ENCODE measurements around the gene ELOVL7. TPM values are rescaled to one million over a fixed set of nuclear protein-coding genes. Genes with fewer than 3 reads are reported as not detected.

The ELOVL7 gene
- total RNA-seq, 1 experiment from 2014 or later, result 2.5 TPM

DNA sequence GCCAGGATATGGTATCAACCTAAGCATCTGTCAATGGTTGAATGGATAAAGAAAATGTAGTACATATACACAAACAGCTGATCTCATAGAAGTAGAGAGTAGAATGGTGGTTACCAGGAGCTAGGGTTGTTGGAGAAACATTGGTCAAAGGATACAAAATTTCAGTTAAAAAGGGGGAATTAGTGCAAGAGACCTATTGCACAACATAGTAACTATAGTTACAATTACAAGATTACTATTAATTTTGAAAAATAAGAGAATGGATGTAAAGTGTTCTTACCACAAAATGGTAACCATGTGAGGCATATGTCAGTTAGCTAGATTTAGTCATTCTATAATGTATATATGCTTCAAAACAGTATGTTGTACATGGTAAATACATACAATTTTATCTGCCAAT is 28.8 kb upstream of the ELOVL7 start:
- no peak overlapping the region for H3K23ac ChIP-seq (ENCODE audit: insufficient read length, low read depth, low read length)
- H2BK5ac ChIP-seq (ENCODE audit: insufficient read length, low read length), result no peak overlapping the region
- H3K14ac ChIP-seq (ENCODE audit: insufficient read depth, low read length), result no peak overlapping the region
- H3K9ac ChIP-seq (ENCODE audit: extremely low read depth, insufficient read length, low read length), result no peak overlapping the region
- no peak overlapping the region for H2BK120ac ChIP-seq (ENCODE audit: low read depth, low read length, poor library complexity, severe bottlenecking)
- no peaks in the 10 kb centered on the region for H3K4me1 ChIP-seq (ENCODE audit: insufficient read depth, low read length)
- no peak overlapping the region for H3T11ph ChIP-seq (ENCODE audit: low read length)
- no peaks in the 10 kb centered on the region for H3K27me3 ChIP-seq (ENCODE audit: insufficient read depth, low read length)
- Mint-ChIP-seq H3K9me3 (peaks cover 14 to 23% of the 10 kb centered on the region in 2 experiments), H3K4me3 (no peak overlapping the region), H3K27ac (no peak overlapping the region), H3K27me3 (ENCODE audit: low read depth) (no peaks in the 10 kb centered on the region), H3K4me1 (no peaks in the 10 kb centered on the region), H3K36me3 (ENCODE audit: insufficient read depth in 1 of 3, low read depth in 3 of 3) (peaks cover 12 to 20% (median 17%) of the 10 kb centered on the region in 3 experiments)
- no peaks in the 10 kb centered on the region for H3K9me3 ChIP-seq (ENCODE audit: control insufficient read depth, low read depth, low read length)
- H3K4me2 ChIP-seq (ENCODE audit: insufficient read depth, insufficient read length, low read length), result no peak overlapping the region
- H2BK15ac ChIP-seq (ENCODE audit: low read depth, low read length), result no peak overlapping the region
- H2AFZ ChIP-seq (ENCODE audit: low read length), result no peak overlapping the region
- no peak overlapping the region for H3K56ac ChIP-seq (ENCODE audit: insufficient read length, low read depth, low read length)
- H2AK5ac ChIP-seq (ENCODE audit: insufficient read length, low read length), result no peak overlapping the region
- TF ChIP-seq, protein P1, sequence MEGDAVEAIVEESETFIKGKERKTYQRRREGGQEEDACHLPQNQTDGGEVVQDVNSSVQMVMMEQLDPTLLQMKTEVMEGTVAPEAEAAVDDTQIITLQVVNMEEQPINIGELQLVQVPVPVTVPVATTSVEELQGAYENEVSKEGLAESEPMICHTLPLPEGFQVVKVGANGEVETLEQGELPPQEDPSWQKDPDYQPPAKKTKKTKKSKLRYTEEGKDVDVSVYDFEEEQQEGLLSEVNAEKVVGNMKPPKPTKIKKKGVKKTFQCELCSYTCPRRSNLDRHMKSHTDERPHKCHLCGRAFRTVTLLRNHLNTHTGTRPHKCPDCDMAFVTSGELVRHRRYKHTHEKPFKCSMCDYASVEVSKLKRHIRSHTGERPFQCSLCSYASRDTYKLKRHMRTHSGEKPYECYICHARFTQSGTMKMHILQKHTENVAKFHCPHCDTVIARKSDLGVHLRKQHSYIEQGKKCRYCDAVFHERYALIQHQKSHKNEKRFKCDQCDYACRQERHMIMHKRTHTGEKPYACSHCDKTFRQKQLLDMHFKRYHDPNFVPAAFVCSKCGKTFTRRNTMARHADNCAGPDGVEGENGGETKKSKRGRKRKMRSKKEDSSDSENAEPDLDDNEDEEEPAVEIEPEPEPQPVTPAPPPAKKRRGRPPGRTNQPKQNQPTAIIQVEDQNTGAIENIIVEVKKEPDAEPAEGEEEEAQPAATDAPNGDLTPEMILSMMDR (conservative IDR thresholded peaks at IDR 0.05), result no peak
- H3K18ac ChIP-seq (ENCODE audit: insufficient read length, low read depth, low read length), result no peak overlapping the region
- no peak for DNase-seq
- H4K5ac ChIP-seq (ENCODE audit: insufficient read length, low read depth, low read length), result no peak overlapping the region
- no peaks in the 10 kb centered on the region for H3K79me2 ChIP-seq (ENCODE audit: insufficient read depth, low read length)
- no peak overlapping the region for H2BK12ac ChIP-seq (ENCODE audit: insufficient read length, low read depth, low read length)
- no peaks in the 10 kb centered on the region for H3K23me2 ChIP-seq (ENCODE audit: insufficient read length, low read depth, low read length, poor library complexity, severe bottlenecking)
- no peak overlapping the region for H3K27ac ChIP-seq (ENCODE audit: insufficient read length, low read depth, low read length)
- H3K79me1 ChIP-seq (ENCODE audit: insufficient read depth, low read depth, low read length, poor library complexity, severe bottlenecking), result no peaks in the 10 kb centered on the region
- H4K8ac ChIP-seq (replicated peaks; ENCODE audit: insufficient read length, low read depth, low read length), result no peak overlapping the region
- H4K20me1 ChIP-seq (ENCODE audit: control insufficient read depth, insufficient read depth, insufficient read length), result no peaks in the 10 kb centered on the region
- no peak overlapping the region for H3K4ac ChIP-seq (ENCODE audit: low read depth, low read length)
- H4K91ac ChIP-seq (ENCODE audit: insufficient read length, low read depth, low read length), result no peak overlapping the region
- no peak overlapping the region for H2BK20ac ChIP-seq (ENCODE audit: low read depth, low read length, poor library complexity, severe bottlenecking)
